OCI-LY7 (cell line): ENCODE results near the gene CERS6. TPM values are rescaled to one million over a fixed set of nuclear protein-coding genes. Genes with fewer than 3 reads are reported as not detected.

Experiments
- BruUV-seq: library from RNA; stranded (reverse); fragments of 400-500 nt; replicated peaks from 2 replicates; lab custom pipeline; 2021; lab: Mats Ljungman, UMichigan
- CTCF ChIA-PET: fragments of 300-600 bp; sonication (Branson Sonifier 250); formaldehyde crosslinking; loops from one replicate; lab custom pipeline; 2022; ENCODE audit warnings: antibody characterized with exemption; ENCODE audit not compliant: unreplicated experiment; lab: Charles Lee
- POLR2A ChIA-PET: fragments of 300-600 bp; sonication (Branson Sonifier 250); formaldehyde crosslinking; loops from one replicate; lab custom pipeline; 2022; ENCODE audit warnings: antibody characterized with exemption; lab: Charles Lee
- DNase-seq: peaks from one replicate; pipeline ENCODE4 v3.0.0-alpha.2; 2015; ENCODE audit warnings: low spot score
- H2AFZ ChIP-seq: fragments of 200-600 bp; sonication (generic), shearing (Covaris generic); 2 replicates; pipeline ENCODE4 v1.6.1; 2014; ENCODE audit warnings: mild to moderate bottlenecking, antibody characterized with exemption, low read length, moderate library complexity
- H3K27ac ChIP-seq: fragments of 200-600 bp; sonication (generic); 2 replicates; pipeline ENCODE4 v1.5.1; 2014; ENCODE audit warnings: mixed run types, low read depth, mild to moderate bottlenecking, moderate library complexity, low read length, inconsistent platforms; ENCODE audit not compliant: poor library complexity, severe bottlenecking
- H3K36me3 ChIP-seq: fragments of 200-600 bp; sonication (generic); 2 replicates; pipeline ENCODE4 v1.6.1; 2014; ENCODE audit warnings: mild to moderate bottlenecking, antibody characterized with exemption, low read length, moderate library complexity, mixed read lengths; ENCODE audit not compliant: insufficient read depth
- H3K4me1 ChIP-seq: fragments of 200-600 bp; sonication (generic); 2 replicates; pipeline ENCODE4 v1.5.1; 2014; ENCODE audit warnings: mild to moderate bottlenecking, low read length; ENCODE audit not compliant: insufficient read depth, poor library complexity, severe bottlenecking
- H3K4me2 ChIP-seq: fragments of 200-600 bp; sonication (generic); 2 replicates; pipeline ENCODE4 v1.6.1; 2014; ENCODE audit warnings: mild to moderate bottlenecking, low read length
- H3K4me3 ChIP-seq: fragments of 200-600 bp; sonication (generic); 2 replicates; pipeline ENCODE4 v1.5.1; 2014; ENCODE audit warnings: mild to moderate bottlenecking, low read depth, low read length; ENCODE audit not compliant: poor library complexity, severe bottlenecking
- H3K79me2 ChIP-seq: fragments of 200-600 bp; sonication (generic); 2 replicates; pipeline ENCODE4 v1.6.1; 2016; ENCODE audit warnings: low read depth, mild to moderate bottlenecking, low read length, moderate library complexity, mixed read lengths; ENCODE audit not compliant: insufficient read depth
- H3K9me2 ChIP-seq: fragments of 200-600 bp; sonication (generic); 2 replicates; pipeline ENCODE4 v1.6.1; 2016; ENCODE audit warnings: mild to moderate bottlenecking, low read length, mixed read lengths; ENCODE audit not compliant: insufficient read depth
- H3K9me3 ChIP-seq: fragments of 200-600 bp; sonication (generic); 2 replicates; pipeline ENCODE4 v1.6.1; 2014; ENCODE audit warnings: mild to moderate bottlenecking, mixed run types, low read length, mixed read lengths
- H4K20me1 ChIP-seq: fragments of 200-600 bp; sonication (generic); 2 replicates; pipeline ENCODE4 v1.6.1; 2014; ENCODE audit warnings: mild to moderate bottlenecking, antibody characterized with exemption, low read length, moderate library complexity, mixed read lengths; ENCODE audit not compliant: insufficient read depth
- EZH2phosphoT487 ChIP-seq: fragments of 200-600 bp; sonication (generic); IDR thresholded peaks from 2 replicates; pipeline ENCODE4 v1.6.1; 2018; ENCODE audit warnings: low read depth, borderline replicate concordance, mild to moderate bottlenecking, mixed run types, antibody characterized with exemption, low read length, moderate library complexity, mixed read lengths
- intact Hi-C: fragments of 100-400 bp; cut with micrococcal nuclease; formaldehyde crosslinking; loops from one replicate; pipeline ENCODE4 v1.10.0; 2022; ENCODE audit not compliant: unreplicated experiment
- total RNA-seq, 2 experiments: library from RNA; depleted of rRNA in 1 of 2; stranded (reverse); fragments of >200 nt in 1 of 2; shearing (Covaris generic) in 1 of 2; gene quantifications; 2 replicates each; pipeline ENCODE4 v1.2.3, GENCODE V29; 2014 to 2022
- TF ChIP-seq, protein P1 (sequence below): fragments of 200-600 bp; sonication (generic); conservative IDR thresholded peaks from 2 replicates; pipeline ENCODE4 v1.5.1; 2014; ENCODE audit warnings: mild to moderate bottlenecking, antibody characterized with exemption, low read length, moderate library complexity, mixed read lengths

CERS6 gene
- total RNA-seq, 2 experiments from 2014 or later, result 0.04 TPM; not detected in 1

DNA sequence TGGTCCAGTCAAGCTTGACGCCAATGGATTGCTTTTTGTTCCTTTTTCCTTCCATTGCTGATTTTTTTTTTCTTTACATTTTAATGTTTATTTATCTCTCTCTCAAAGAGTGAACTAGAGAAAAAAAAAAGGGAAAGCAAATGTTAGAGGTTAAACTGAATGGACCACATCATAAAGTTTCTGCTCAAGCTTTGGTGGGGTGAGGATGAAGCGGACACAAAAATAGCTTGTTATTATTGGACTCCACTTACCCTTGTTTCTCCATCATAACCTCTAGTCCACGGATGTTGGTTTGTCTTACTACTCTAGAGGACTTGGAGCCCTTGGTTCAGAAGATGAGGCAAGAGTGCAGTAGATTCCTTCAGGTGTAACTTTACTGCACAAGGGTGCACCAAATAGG is 27.6 kb upstream of the CERS6 start:
- Histone ChIP-seq H3K79me2 (no peaks in the 10 kb centered on the region), H3K4me3 (no peak overlapping the region), H3K4me2 (no peak overlapping the region), H3K9me2 (no peaks in the 10 kb centered on the region), H2AFZ (no peak overlapping the region), H3K36me3 (no peaks in the 10 kb centered on the region), H4K20me1 (no peaks in the 10 kb centered on the region), H3K27ac (no peak overlapping the region), H3K4me1 (no peaks in the 10 kb centered on the region), H3K9me3 (no peaks in the 10 kb centered on the region)
- no TSS peak for BruUV-seq
- ChIA-PET POLR2A (no interaction called here), CTCF (no interaction called here)
- TF ChIP-seq, protein P1, sequence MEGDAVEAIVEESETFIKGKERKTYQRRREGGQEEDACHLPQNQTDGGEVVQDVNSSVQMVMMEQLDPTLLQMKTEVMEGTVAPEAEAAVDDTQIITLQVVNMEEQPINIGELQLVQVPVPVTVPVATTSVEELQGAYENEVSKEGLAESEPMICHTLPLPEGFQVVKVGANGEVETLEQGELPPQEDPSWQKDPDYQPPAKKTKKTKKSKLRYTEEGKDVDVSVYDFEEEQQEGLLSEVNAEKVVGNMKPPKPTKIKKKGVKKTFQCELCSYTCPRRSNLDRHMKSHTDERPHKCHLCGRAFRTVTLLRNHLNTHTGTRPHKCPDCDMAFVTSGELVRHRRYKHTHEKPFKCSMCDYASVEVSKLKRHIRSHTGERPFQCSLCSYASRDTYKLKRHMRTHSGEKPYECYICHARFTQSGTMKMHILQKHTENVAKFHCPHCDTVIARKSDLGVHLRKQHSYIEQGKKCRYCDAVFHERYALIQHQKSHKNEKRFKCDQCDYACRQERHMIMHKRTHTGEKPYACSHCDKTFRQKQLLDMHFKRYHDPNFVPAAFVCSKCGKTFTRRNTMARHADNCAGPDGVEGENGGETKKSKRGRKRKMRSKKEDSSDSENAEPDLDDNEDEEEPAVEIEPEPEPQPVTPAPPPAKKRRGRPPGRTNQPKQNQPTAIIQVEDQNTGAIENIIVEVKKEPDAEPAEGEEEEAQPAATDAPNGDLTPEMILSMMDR, result no peak
- TF ChIP-seq EZH2phosphoT487, result no peak
- intact Hi-C loops, result no loop called here
- DNase-seq, result no peak

DNA sequence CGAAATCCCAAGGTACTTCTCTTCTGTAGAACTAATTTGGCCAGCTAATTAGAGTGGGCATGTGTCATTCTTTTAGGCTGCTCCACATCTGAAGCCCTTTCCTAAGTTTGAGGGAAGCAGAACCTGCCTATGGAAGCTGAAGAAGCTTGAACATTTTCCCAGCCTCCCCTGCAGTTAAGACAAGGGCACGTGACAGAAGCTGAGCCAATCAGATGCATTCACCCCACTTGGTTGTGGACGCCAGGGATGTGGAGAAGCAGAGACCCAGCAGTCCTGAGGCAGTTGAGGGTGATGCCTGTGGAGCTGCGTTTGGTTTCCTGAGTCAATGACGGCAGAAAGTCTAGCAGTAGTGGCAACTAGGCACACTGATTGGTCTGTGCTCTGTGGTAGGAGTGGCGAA is 26.1 kb upstream of the CERS6 start:
- no peak overlapping the region for H3K27ac ChIP-seq
- no peak overlapping the region for H3K4me2 ChIP-seq
- no peaks in the 10 kb centered on the region for H3K4me1 ChIP-seq
- H3K36me3 ChIP-seq, result no peaks in the 10 kb centered on the region
- H3K9me3 ChIP-seq, result no peaks in the 10 kb centered on the region
- no peaks in the 10 kb centered on the region for H3K79me2 ChIP-seq
- intact Hi-C loops, result no loop called here
- H4K20me1 ChIP-seq, result no peaks in the 10 kb centered on the region
- H2AFZ ChIP-seq, result peak overlapping the region; percentile 47
- POLR2A ChIA-PET, result no interaction called here
- CTCF ChIA-PET, result no interaction called here
- H3K9me2 ChIP-seq, result no peaks in the 10 kb centered on the region
- no TSS peak for BruUV-seq
- TF ChIP-seq EZH2phosphoT487, result no peak
- TF ChIP-seq, protein P1, result no peak
- no peak for DNase-seq
- H3K4me3 ChIP-seq, result no peak overlapping the region

DNA sequence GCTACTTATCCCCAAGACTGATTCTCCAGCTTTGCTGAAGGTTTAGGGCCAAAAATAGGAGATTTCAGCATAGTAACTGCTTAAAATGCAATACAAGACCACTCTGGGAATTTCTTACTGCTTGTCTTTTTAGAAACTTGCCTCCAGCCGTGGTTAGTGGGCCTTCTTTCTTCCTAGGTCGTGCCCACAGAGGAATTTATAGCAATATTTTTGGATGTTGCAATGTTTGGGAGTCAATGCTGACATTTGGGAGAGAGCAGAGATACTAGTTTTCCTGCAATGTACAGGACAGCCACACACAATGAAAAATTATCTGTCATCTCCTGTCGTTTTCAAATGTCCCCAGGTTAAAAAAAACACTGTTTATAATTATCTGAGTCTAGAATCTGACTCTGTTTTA is 25.6 kb upstream of the CERS6 start:
- intact Hi-C loops, result no loop called here
- peak overlapping the region; percentile 47 for H2AFZ ChIP-seq
- CTCF ChIA-PET, result no interaction called here

More for the DNA sequence above, 25.6 kb upstream of the CERS6 start:
- no peaks in the 10 kb centered on the region for H3K36me3 ChIP-seq
- DNase-seq, result no peak
- no peaks in the 10 kb centered on the region for H3K9me2 ChIP-seq
- no peaks in the 10 kb centered on the region for H3K4me1 ChIP-seq
- no TSS peak for BruUV-seq
- no peaks in the 10 kb centered on the region for H3K9me3 ChIP-seq
- no peaks in the 10 kb centered on the region for H4K20me1 ChIP-seq
- POLR2A ChIA-PET, result no interaction called here
- no peak overlapping the region for H3K4me3 ChIP-seq
- H3K4me2 ChIP-seq, result no peak overlapping the region
- H3K79me2 ChIP-seq, result no peaks in the 10 kb centered on the region
- no peak overlapping the region for H3K27ac ChIP-seq
- TF ChIP-seq, protein P1, result no peak
- TF ChIP-seq EZH2phosphoT487, result no peak
